HG03060 (cell line): ENCODE results near the gene CKB.

Source experiments
- ATAC-seq: cut with Tn5 transposase; IDR thresholded peaks from one replicate; pipeline ENCODE4 v1.9.1; 2021; ENCODE audit warnings: low read depth, moderate number of reproducible peaks; ENCODE audit not compliant: unreplicated experiment

Gene CKB

GRCh38 chr14:103550451-103551337 is 28.1 kb upstream of the CKB start:
- ATAC-seq = no peak

GRCh38 chr14:103549361-103550311 is 27.0 kb upstream of the CKB start:
- ATAC-seq = no peak

GRCh38 chr14:103548463-103549351 is 26.1 kb upstream of the CKB start:
- ATAC-seq = no peak

GRCh38 chr14:103547941-103548462 is 25.4 kb upstream of the CKB start:
- ATAC-seq = no peak

- ATAC-seq = no peak
Measured at GRCh38 chr14:103547455-103547940, 24.9 kb upstream of the CKB start.

- ATAC-seq = no peak
Measured at GRCh38 chr14:103546652-103547454, 24.2 kb upstream of the CKB start.

GRCh38 chr14:103545915-103546651 is 23.5 kb upstream of the CKB start:
- ATAC-seq = no peak

- ATAC-seq = no peak
Measured at GRCh38 chr14:103545219-103545914, 22.7 kb upstream of the CKB start.

GRCh38 chr14:103544388-103545218 is 22.0 kb upstream of the CKB start:
- ATAC-seq = no peak

GRCh38 chr14:103543721-103544387 is 21.2 kb upstream of the CKB start:
- no peak for ATAC-seq

- ATAC-seq = no peak
Measured at GRCh38 chr14:103543140-103543539, 20.5 kb upstream of the CKB start.

- no peak for ATAC-seq
Measured at GRCh38 chr14:103542605-103543088, 20.0 kb upstream of the CKB start.

GRCh38 chr14:103541709-103542604 is 19.3 kb upstream of the CKB start:
- no peak for ATAC-seq

GRCh38 chr14:103540821-103541708 is 18.4 kb upstream of the CKB start:
- ATAC-seq = no peak
